ENCODE measurements around the gene ACTL8. TPM values are rescaled to one million over a fixed set of nuclear protein-coding genes. Genes with fewer than 3 reads are reported as not detected.

ACTL8 gene
- total RNA-seq, 1 donor from 2014 or later: not detected

DNA sequence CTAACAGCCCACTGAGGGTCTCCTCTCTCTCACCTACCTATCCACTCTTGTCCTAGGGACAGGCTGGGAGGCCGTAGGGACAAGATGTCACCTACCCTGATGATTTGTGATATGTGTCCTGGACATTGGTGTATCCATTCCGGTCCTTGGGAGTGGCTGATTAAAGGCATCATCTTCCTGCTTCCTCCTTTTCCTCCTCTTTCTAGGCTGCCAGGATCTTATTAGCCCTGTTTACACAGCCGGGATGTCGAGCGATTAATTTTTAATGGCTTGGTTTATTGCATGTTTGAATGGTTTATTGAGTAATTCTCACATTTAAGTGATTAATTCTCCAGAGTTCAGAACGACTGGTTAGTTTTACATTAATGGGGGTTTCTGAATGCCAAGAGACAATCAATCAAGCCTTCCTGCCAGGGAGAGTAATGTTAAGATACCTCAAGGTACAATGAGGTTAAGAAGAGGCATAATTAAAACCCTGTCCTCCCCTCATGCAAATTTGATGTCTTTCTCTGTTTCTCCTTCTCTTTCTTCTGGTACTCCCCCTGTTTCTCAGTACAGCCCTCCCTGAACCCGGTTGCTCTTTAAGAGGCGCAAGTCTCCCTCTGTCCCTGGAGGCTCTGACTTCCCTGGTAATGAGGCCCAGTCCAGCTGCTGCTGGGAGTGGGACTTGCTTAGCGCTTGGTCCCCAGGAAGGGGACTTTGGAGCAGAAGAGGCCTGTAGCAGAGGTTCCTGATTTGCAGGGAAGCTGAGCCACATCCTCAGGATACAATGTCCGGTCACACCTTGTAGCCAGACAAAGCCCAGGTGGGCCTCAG lies 50.9 kb downstream of the ACTL8 start:
- DNase-seq: no peak

GRCh38 chr1:17808816-17809215 lies 53.7 kb downstream of the ACTL8 start:
- no peak for DNase-seq

GRCh38 chr1:17810668-17811067 lies 55.5 kb downstream of the ACTL8 start:
- no peak for DNase-seq

GRCh38 chr1:17816511-17816910 lies 61.4 kb downstream of the ACTL8 start:
- no peak for DNase-seq

- DNase-seq: no peak
These were observed 64.1 kb downstream of the ACTL8 start for GRCh38 chr1:17819129-17819802.

DNA sequence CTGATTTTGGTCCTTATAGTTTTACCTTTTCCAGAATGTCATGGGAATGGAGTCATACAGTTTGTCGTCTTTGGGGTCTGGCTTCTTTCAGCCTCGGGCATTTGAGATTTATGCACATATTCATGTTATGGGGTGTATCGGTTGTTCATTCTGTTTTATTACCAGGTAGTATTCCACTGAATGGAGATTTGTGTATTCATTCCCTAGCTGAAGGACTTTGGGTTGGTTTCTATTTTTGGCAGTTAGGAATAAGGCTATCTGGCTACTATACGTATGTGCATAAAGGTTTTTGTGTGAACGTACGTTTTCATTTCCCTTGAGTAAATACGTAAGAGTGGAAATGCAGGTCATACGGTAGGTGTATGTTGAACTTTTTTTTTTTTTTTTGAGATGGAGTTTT lies 65.1 kb downstream of the ACTL8 start:
- no peak for DNase-seq

DNA sequence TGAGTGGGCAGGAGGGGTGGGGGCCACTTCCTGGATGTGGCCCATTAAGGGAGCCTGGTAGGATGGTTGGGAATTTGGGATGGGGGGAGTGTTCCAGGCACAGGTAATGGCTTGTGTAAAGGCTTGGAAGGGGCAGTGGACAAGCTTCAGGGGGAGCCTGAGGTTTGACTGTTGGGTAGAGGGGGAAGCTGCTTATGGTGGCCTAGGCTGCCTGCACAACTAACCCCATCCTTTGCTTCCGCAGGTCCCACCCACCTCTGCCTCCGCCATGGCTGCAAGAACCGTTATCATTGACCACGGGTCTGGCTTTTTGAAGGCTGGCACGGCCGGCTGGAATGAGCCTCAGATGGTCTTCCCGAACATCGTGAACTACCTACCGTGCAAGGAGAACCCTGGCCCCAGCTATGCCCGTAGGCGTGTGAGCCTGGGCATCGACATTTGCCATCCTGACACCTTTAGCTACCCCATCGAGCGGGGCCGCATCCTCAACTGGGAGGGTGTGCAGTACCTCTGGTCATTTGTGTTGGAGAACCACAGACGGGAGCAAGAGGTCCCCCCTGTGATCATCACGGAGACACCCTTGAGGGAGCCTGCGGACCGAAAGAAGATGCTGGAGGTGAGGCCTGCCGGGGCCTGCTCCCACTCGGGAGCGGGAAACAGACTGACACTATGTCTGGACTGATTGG lies 67.8 kb downstream of the ACTL8 start:
- no peak for DNase-seq

- DNase-seq: no peak
These were observed 70.4 kb downstream of the ACTL8 start for GRCh38 chr1:17825273-17826164.

GRCh38 chr1:17826165-17826488 lies 71.0 kb downstream of the ACTL8 start:
- peak; percentile 41 for DNase-seq

DNA sequence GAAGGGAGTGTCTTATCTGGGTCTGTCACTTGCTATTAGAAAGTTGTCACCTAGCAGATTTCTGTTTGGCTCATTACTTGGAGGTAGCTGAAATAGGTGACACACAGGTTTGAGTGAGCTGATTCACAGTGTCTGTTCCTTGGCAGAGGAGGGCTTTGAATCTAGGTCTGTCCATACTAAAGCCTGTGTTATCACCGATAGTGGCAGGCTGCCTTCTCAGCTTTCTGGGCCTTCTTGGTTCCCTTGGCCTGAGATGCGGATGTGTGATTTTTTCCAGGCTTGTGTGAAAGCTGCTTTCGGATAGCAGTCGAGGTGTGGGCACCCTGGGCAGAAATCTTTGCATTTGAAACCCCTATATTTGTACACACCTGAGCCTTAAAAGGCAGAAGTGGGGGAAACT lies 73.9 kb downstream of the ACTL8 start:
- no peak for DNase-seq

- DNase-seq: peak; percentile 27
These were observed 74.4 kb downstream of the ACTL8 start for GRCh38 chr1:17829579-17829978.

DNA sequence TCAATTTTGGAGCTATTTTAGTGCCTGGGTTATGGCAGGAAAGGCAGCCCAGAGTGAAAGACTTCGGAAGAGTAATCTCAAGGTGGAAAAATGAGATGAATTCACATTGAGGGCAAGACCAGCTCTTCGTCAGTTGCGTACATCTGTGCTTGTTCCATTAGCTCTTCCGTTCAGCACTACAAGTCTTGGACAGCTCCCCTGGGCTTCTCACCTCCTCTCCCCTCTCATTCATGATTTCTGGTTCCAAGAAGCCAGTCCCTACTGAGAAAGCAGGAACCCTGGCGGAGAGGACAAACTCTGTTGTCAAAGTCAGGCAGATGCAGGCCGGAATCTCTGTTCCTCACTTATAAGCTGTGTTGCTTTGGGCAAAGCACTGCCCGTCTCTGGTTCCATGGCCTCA lies 76.5 kb downstream of the ACTL8 start:
- DNase-seq: peak; percentile 88

DNA sequence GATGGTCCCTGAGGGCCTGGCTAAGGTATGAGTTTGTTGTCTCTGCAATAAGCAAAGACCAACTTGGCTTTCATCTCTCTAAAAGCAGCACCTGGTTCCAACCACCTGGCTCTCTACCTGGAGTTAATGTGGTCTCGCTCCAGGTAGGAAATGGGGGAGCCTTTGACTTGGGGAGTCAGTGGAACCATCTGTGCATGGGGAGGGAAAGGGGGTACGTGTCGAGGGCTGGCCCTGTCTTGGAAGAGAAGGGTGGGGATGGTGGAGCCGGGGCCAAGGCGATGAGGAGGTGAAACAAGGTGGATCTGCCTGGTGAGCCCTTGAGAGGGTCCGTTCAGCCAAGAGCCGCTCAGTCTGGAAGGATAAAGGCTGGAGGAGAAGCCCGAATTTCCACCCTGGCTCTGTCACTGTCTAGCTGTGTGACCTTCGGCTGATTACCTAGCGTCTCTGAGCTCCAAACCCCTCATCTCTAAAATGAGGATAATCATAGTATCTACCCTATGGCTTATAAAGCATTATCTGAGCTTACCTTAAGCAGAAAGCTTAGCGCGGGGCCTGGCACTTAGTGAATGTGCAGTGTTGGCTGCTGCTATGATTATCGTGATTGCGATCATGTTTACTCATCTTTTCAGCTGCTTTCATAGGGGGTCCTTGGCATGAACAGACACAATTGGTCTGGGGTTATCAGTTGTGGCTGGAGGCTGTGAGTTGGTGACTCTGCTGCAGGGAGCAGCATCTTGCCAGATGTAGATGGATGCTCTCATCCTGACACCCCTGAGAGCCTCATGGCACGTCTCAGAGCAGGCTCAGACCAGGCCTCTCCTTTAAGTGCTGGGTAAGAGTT lies 78.7 kb downstream of the ACTL8 start:
- DNase-seq: no peak

- DNase-seq: no peak
These were observed 79.5 kb downstream of the ACTL8 start for GRCh38 chr1:17834561-17835100.

DNA sequence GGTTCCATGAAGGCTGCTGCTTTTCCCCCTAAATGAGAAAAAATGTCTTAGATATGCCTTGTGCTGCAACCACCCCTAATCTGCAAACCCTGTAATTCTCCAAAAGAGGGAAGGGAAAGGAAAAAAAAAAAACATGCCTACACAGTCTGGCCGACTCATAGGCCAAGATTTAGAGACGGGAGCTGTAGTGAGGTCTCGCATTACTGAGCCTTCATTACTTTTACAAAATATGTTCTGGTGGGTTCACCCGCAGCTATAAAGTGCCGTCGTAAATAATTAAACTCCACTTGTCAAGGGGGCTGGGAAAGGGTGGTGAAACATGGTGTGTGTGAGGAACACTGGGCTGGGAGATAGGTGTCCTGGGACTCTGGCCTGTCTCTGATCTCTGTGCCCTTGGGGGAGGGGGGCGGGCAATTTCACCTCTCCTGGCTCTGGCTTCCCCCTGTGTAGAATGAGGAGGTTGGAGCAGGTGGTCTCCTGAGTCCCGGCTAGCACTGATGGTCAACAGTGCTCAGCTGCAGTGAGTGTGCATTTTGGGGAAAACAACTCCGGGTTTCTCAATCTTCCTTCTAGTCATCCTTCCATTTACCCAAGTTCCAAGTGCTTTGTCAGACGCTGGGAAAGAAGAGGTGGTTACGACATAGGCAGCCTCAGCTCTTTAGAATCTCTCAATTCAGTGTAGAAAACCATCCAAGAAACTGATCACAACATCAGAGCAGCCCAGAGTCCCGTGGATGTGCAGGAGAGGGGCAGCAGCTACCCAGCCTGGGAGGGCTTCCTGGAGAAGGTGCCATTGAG lies 82.3 kb downstream of the ACTL8 start:
- no peak for DNase-seq

GRCh38 chr1:17839641-17840196 lies 84.6 kb downstream of the ACTL8 start:
- no peak for DNase-seq

DNA sequence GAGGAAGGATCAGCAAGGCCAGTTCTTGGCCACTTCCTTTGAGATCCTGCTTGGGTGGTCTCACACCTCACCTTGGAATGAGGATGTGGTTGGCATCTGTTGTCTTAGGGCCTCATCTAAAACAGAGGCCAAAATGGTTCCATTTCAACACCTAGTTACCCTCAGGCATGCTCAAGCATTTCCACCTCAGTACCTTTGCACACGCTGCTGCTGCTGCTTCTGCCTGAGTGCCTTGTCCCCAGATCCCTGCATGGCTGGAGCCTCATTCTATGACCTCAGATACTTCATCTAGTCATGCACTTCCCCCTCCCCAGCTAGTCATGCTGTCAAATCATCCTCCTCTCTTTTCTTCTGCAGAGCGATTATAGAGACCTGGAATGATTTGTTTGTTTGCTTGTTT lies 86.8 kb downstream of the ACTL8 start:
- DNase-seq: no peak

DNA sequence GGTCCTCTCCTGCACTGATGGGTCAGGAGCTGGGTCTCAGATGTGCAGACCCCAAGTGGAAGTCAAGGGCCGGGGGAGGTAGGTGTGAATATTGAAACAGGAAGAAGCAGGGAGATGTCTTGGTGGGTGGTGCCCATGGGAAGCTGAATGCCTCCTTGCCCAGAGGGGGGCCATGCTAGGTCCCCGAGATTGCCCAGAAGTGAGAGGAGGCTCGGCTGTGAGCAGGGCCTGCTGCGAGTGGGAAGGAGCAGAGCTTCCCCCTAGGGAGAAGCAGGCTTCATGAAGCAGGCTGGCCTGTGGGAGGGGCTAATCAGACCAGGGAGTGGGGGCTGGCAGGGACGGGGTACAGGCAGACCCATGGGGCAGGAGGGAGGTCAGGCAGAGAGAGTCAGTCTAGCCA lies 87.6 kb downstream of the ACTL8 start:
- no peak for DNase-seq

- DNase-seq: no peak
These were observed 89.2 kb downstream of the ACTL8 start for GRCh38 chr1:17844185-17844826.

All from tongue (tissue), 2 donors.